NOMO-1 treated with DMSO at 0.1 percent for 48 hours (cell line): Measurements from ENCODE around the gene HOXB2.

ENCODE experiments used
- DNase-seq: peaks from one replicate; lab custom pipeline; 2025; ENCODE audit not compliant: unreplicated experiment; lab: John Stamatoyannopoulos, UW

Gene HOXB2

GRCh38 chr17:48566717-48567116 lies 21.8 kb upstream of the HOXB2 start:
- DNase-seq, result no peak

- no peak for DNase-seq
Measured at GRCh38 chr17:48565925-48566710, 21.2 kb upstream of the HOXB2 start.

GRCh38 chr17:48565022-48565554 lies 20.2 kb upstream of the HOXB2 start:
- no peak for DNase-seq

GRCh38 chr17:48564188-48565021 lies 19.5 kb upstream of the HOXB2 start:
- DNase-seq, result no peak

- no peak for DNase-seq
Measured at GRCh38 chr17:48563867-48564187, 18.9 kb upstream of the HOXB2 start.

- no peak for DNase-seq
Measured at GRCh38 chr17:48563385-48563838, 18.5 kb upstream of the HOXB2 start.

GRCh38 chr17:48562934-48563333 lies 18.0 kb upstream of the HOXB2 start:
- DNase-seq, result no peak

- no peak for DNase-seq
Measured at GRCh38 chr17:48561884-48562810, 17.2 kb upstream of the HOXB2 start.

- DNase-seq, result no peak
Measured at GRCh38 chr17:48559840-48560817, 15.2 kb upstream of the HOXB2 start.

- DNase-seq, result no peak
Measured at GRCh38 chr17:48559122-48559839, 14.4 kb upstream of the HOXB2 start.

GRCh38 chr17:48558831-48559121 lies 13.9 kb upstream of the HOXB2 start:
- no peak for DNase-seq

GRCh38 chr17:48558057-48558830 lies 13.3 kb upstream of the HOXB2 start:
- DNase-seq, result no peak

- no peak for DNase-seq
Measured at GRCh38 chr17:48556576-48557401, 11.9 kb upstream of the HOXB2 start.

- no peak for DNase-seq
Measured at GRCh38 chr17:48556229-48556575, 11.3 kb upstream of the HOXB2 start.

GRCh38 chr17:48555258-48556228 lies 10.6 kb upstream of the HOXB2 start:
- peak; percentile 22 for DNase-seq

- DNase-seq, result no peak
Measured at GRCh38 chr17:48554412-48555257, 9.7 kb upstream of the HOXB2 start.
